ENCODE measurements around the gene ATXN7L1.

ATXN7L1 gene

GRCh38 chr7:105760551-105761447, 115.6 kb downstream of the ATXN7L1 start:
- no peak overlapping the region for H3K27ac ChIP-seq
- ChIA-PET CTCF (interaction anchor here (0.6 to 2.5 kb wide), 16 partner anchors 10 to 406 kb away, joined by 3 to 19 read pairs (median 4); partner anchors contain the start of gene ATXN7L1), POLR2A (ENCODE audit: low non-redundant PET) (no interaction called here)
- DNase-seq (ENCODE audit: low spot score) = no peak
- peak; percentile 51 for TF ChIP-seq CTCF (conservative IDR thresholded peaks at IDR 0.05; ENCODE audit: low read depth)

DNA sequence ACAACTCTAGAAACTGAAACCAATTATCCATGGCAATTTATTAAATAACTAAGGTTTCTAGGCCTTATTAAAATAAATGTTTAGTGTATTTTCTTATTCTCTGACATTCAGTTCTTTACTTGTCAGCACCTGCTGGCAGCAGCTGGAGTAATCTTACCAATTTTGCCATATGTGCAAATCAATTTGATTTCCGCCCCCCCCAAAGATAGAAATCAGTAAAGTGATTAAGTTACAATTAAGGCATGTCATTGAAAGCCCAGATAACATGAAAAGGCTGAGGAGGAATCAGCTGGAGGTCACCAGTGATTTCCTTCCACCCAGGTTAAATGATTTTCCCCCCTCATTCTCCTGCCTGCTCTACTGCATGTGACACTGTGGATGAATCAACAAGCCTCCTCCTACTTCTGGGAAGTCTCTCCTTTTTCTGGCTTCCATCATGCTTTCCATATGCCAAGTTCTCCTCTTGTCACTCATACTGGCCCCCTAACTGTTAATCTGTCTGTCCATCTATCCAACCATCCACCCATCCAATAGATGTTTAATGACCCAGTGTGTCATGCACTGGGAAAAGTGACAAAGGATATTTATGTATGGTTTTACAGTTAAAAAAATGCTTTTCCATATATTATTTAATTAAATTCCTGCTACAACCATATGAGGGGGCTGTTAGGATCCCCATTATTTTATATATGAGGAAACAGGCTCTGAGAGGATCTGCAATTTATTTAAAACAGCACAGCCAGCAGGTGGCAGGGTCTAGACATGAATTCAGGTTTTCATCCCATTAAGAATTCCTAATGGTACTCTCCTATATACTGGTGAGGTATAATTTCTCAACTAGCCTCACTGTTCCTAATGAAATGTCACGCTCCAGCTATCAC, 116.5 kb downstream of the ATXN7L1 start:
- CTCF ChIA-PET = interaction anchor here (0.6 to 2.5 kb wide), 17 partner anchors 11 to 407 kb away, joined by 3 to 19 read pairs (median 4); partner anchors contain the start of gene ATXN7L1
- DNase-seq (ENCODE audit: low spot score) = peak; percentile 70
- no peak overlapping the region for H3K27ac ChIP-seq
- POLR2A ChIA-PET (ENCODE audit: low non-redundant PET) = no interaction called here
- peak; percentile 82 for TF ChIP-seq CTCF (conservative IDR thresholded peaks at IDR 0.05; ENCODE audit: low read depth)

DNA sequence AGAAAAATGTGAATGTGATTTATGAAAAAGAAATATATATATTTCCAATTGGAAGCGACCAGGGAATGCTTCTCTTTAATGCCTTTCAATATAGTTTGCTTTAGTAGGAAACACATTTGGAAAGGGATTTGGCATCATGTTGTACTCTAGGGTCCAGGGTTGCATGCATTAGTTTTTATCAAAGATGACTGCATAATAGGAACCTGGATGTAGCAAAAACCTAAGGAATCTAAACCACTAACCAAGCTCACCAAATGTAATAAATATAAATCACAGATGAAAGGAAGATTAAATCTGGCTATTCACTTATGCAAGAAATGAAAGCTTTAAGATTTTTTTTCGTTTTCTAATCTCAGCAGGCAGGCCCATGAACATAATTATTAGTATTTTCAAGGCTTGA, 120.0 kb downstream of the ATXN7L1 start:
- ChIA-PET CTCF (no interaction called here), POLR2A (ENCODE audit: low non-redundant PET) (no interaction called here)
- H3K27ac ChIP-seq = no peak overlapping the region
- DNase-seq (ENCODE audit: low spot score) = no peak
- TF ChIP-seq CTCF (conservative IDR thresholded peaks at IDR 0.05; ENCODE audit: low read depth) = no peak

DNA sequence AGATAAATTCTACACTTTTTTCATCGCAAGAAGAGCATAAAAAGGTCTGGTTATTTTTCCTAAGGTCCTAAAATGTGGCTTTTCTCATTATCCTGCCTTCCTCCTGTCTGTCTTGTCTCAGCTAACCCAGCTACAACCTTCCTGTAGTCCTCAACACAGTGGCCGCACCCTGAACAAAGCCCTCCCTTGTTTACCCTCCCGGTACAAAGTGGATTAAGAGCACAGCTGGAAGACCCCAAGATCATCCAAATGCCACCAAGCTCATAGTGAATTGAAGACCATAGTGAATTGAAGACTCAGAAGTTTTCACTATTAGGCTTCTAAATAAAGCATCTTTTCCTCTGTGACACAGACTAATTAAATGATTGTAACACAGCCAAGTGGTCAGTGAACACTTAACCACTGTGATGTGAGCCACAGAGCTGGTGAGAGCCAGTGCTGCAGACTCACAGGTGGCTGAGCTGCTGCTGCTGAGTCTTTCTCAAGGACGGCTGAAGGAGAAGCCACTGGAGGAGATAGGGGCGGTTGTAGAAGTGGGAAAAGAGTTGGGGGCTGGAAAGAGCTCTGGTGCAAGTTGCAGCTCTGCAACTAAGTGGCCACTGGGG, 123.6 kb downstream of the ATXN7L1 start:
- CTCF ChIA-PET = interaction anchor here (1.2 kb wide), 1 partner anchor 285 kb away, joined by 4 read pairs; no protein-coding TSS in a partner anchor
- DNase-seq (ENCODE audit: low spot score) = no peak

DNA sequence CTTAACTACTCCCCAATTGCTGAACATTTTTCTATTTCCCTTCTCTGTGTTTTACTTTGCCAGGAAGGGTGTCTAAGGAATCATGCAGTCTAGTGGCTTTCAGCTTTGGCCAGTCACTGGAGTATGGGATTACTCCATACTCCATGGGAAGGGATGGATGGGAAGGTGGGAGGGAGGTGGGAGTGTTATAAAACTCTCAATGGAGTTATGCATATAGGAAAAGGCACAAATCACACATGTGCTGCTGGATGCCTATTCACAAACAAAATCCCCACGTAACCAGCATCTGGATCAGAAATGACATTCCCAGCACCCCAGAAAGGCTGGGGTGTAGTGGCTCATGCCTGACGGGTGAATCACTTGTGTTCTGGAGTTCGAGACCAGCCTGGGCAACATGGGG, 125.3 kb downstream of the ATXN7L1 start:
- TF ChIP-seq CTCF (conservative IDR thresholded peaks at IDR 0.05; ENCODE audit: low read depth) = no peak

More for the DNA sequence above, 123.6 kb downstream of the ATXN7L1 start:
- no peak overlapping the region for H3K27ac ChIP-seq
- POLR2A ChIA-PET (ENCODE audit: low non-redundant PET) = no interaction called here
- no peak for TF ChIP-seq CTCF (conservative IDR thresholded peaks at IDR 0.05; ENCODE audit: low read depth)

DNA sequence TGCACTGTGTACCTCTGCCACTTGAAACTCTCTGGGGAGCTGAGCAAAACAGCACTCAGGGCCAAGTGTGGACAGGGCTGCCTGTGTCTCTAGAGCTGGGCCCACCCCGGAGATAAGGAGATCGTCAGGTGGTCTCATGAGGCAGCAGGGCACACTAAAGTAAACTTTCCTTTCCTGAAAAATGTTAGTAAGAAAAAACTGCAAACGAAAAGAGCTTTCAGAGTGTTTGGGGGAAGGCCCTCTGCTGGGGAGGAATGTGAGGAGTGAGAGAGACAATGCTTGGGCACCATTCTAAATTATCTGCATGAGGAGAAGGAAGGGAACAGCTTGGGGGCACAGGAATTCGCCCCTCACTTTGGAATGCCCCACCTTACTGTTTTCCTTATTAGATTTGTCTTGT, 127.7 kb downstream of the ATXN7L1 start:
- H3K27ac ChIP-seq = no peak overlapping the region
- TF ChIP-seq CTCF (conservative IDR thresholded peaks at IDR 0.05; ENCODE audit: low read depth) = no peak
- DNase-seq (ENCODE audit: low spot score) = no peak
- ChIA-PET CTCF (interaction anchor here (1.3 kb wide), 1 partner anchor 96 kb away, joined by 4 read pairs; no protein-coding TSS in a partner anchor), POLR2A (ENCODE audit: low non-redundant PET) (no interaction called here)

More for the DNA sequence above, 125.3 kb downstream of the ATXN7L1 start:
- ChIA-PET CTCF (no interaction called here), POLR2A (ENCODE audit: low non-redundant PET) (no interaction called here)
- DNase-seq (ENCODE audit: low spot score) = no peak
- H3K27ac ChIP-seq = no peak overlapping the region

Data from RWPE1 (cell line).